Non-pigmented ciliary epithelial cell (primary cell): ENCODE measurements around the gene JMJD1C.
A peak's percentile ranks its signal among the peaks of the same experiment; 100 is the strongest.

Experiments used
- DNase-seq: peaks from one replicate; pipeline ENCODE4 v3.0.0-alpha.2; 2010; ENCODE audit warnings: low read depth

JMJD1C gene

DNA sequence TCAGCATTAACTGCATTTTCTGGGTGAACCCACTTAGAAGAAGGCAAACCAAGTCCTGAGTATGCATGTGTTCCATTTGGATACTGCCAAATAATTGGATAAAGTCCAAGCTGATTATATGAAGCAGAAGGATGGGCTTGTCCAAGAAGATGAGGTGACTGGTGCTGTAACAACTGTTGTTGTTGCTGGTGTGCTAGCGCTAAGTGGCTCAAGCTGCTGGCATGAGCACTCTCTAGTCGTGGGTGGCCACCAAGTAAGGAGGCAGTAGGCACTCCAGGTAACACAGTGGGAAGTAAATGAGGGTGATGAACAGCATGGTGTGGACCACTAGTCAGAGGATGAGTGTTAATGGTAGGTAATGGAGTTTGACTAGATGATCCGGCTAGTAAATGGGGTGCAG lies 252.3 kb downstream of the JMJD1C start:
- DNase-seq, result no peak

DNA sequence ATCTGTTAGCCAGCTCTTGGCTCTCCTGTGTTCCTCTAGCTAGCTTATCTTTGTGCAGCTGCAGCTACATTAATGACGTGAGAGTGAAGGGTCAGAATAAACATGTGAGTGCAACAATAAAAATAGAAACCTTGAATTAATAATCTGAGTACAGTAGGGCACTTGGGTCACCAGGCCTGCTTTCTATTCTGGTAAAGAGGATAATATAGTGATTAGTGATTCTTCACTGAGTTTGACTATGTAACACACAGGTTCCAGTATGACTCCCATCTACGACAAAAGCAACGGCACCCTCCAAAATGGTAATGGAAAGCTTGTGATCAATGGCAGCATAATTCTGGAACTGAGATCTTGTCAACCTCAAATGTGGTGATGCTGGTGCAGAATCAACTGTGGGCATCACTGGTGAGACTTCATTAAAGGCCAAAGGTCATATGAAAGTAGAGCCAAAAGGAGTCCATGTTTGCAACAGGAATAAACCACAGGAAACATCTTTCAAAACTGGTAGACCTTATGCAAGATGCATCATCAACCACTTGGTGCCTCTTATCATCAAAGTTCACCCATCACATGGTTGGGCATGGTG lies 255.1 kb downstream of the JMJD1C start:
- DNase-seq, result no peak

DNA sequence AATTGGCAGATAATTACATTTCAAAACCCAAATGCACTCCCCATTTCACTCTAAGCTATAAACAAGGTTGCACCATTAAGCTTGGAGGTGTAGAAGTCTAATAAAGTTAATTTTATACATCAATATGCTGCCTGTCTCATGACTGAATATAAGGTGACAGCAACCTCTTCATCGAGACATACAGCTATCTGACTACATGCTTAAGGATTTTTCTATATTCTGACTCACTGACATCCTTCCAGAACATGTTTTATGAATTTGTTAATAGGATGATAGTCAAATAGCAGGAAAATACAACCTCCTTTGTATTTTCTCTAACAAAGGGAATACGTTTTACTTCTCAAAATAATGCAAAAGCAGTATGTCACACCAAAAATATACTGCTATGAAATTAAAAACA lies 256.1 kb downstream of the JMJD1C start:
- no peak for DNase-seq

DNA sequence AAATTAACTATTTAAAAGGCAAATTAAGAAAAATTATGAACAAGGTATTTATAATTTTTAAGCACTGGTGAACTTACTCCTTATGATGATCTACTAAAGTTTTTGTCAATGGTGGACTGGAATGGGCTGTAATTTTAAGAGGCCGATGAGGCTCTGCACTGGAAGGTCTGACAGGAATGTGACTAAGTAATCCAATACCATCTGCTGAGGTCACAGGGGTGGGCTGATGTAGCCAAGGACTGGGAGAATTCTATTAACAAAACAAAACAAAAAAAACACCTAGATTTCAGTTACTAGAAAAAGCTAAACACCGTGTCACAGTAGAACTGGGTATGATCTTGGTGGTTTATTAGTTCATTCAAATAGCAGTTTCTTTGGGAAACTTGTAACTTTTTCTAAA lies 256.8 kb downstream of the JMJD1C start:
- peak; percentile 42 for DNase-seq

DNA sequence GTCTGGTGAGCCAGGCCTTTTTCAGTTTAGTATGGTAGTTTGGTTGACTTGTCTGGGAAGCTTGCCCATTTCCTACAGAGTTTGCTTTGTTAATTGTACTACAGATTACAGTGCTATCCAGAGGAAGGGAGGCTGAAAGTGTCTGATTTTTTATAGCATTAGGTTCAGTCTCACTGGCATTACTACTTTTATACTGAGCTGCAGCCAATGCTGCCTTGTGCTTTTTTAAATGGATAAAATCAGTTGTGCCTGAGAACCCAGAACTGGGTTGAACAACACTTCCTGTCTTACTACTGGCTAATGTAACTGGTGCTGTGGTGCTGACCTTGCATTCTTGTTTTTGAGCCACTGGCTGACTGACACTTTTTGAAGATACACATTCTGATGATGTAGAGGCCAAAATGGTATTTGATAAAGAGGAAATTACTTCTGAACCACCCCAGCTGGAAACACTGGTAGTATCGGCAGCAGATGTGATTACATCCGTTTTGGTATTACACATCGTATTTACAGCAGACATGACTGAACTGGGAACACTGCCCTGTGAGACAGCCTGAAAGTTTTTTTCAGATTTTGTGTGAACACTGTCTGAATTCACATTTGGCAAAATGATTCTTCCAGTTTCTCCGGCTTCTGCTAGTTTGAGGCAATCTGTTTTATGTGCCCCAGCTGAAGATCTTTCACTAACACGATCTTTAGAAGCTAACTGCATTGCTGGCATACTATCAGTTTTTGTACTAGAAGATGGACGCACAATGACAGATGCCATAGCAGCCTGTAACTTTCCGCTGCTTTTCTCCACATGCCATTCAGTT lies 258.6 kb downstream of the JMJD1C start:
- DNase-seq, result peak; percentile 54

DNA sequence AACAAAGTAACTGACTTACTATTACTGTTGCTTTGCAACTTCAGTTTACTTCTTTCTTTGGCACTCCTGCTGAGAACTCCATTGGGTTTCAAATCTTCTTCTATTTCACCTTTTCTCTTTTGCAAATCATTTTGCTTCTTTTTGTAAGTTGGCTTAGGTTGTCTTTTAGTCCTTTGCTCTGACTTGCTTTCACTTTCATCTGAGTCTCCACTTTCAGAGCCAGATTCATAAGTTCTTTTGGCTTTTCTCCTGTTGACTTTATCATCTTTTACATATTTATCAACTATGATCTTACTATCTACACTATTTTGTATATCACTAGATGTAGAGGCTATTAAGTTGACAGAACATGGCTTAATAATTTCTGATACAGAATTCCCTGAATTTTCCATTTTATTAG lies 259.2 kb downstream of the JMJD1C start:
- DNase-seq, result no peak

DNA sequence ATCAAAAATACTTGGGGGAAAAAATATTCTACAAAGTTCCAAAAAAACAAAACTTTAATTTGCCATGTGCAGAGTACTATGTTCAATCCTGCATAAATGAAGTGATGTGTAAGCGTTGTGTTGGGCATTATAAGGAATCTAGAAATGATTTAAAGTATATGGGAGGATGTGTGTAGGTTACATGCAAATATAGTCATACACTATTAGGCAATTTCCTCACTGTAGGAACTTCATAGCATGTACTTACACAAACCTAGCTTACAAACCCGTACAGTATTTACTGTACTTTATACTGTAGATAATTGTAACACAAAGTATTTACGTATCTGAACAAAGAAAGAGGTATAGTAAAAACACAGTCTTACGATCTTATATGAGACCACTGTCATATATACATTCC lies 260.4 kb downstream of the JMJD1C start:
- no peak for DNase-seq

DNA sequence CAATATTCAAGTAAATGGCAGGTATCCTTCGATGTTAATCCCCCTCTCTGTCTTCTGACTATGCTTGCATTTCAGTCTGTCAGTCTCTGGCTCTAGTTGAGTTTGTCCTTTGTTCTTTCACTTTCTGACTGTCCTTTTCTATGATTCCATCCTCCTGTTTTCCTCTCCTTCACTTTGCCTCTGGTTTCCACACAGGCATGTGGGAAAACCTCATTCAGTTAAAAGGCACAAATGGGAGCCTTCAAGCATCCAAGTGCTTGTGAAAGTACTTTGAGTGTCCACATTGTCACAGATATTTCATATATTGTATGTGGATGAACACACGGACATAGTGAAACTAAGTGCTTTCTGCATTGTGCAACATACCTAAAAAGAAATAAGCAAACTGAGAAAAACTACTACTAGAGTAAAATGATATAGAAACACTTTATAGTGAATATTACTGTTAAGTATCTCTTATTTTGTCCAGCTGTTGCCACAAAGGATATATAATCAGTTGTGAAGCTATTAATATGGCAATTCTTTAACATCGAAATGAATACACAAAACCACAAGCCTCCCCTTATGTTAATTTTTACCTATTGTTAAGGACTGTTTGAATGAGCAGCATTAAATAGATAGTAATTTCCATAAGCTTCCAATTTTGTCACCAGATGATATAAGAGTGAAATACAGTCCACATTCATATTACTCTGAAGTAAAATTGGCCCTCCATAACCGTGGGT lies 260.9 kb downstream of the JMJD1C start:
- no peak for DNase-seq

DNA sequence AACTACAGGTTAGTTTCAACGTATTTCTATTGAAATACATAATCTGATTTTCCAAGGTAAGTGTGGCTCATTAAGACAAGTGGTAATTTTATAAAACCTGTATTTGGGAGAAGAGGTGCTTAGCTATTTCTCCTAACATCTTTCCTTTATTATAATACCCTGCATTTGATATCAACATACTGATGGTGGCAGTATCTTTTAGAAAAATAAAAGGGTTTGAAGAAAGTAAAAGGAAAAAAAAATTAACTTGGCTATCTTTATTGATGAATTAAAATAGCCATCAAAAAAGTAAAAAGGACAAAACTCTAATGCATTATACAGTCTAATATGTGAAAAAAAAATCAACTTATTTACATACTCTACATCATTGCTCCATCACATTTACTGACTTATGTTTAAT lies 264.7 kb downstream of the JMJD1C start:
- no peak for DNase-seq

DNA sequence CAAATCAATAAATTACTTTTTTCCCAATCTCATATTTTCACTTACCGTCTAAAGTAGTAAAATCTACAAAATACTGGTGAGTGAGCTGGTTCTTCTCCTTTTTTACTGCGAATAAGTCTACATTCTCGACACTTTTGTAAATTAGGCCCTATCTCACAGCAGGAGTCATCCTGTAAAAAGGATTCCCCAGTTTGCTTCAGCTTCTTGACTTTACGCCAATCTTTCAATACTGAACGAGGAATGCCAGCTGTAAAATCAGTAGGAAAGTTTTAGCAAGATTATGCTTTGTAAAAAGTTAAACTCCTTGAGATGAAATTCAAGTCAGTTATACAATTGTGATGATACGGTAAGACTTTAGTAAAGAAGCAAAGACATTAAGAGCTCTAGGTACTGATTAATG lies 265.3 kb downstream of the JMJD1C start:
- no peak for DNase-seq

DNA sequence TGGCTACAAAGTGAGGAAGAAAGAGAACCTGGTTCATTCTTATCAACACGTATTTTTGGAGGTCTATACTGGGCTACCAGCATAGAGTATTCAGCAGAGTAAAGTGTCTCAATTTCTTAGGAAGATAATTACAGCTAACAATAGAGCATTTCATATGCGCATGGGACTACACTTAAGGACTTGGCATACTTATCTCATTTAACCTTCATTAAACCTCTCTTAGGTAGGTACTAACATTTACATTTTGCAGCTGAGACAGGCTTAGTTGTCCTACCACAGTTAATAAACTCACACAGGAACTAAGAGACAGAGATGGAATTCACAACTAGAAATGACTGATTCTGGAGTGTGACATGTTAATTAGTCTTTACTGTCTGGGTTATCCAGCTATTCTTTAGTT lies 266.1 kb downstream of the JMJD1C start:
- DNase-seq, result no peak

DNA sequence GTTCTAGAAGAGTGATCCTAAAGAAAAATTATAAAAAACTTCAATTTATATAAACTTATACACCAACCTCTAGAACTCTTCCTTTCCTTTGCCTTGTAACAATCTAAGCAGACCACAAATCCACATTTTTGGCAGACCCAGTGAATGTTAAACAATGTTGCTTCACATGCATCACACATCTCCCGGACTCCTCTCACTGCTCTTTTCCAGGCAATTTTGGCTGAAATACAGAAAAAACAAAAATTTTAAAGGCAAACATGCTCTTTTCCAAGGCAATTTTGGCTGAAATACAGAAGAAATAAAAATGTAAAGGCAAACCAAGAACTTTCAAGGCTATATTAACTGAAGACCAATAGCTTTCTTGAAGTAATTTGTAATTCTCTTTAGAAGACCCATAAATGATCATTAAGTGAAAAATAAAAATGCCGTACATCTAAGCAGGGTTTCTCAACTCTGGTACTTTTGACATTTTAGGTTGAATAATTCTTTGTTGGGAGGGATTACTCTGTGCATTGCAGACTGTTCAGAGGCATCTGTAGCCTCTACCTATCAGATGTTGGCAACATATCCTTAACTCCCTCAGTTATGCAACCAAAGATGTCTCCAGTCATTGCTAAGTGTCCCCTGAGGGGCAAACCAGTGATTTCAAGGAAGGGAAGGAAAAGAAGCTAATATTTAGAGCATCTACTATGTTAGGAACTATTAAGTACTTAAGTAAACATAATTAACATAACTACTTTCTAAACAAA lies 268.3 kb downstream of the JMJD1C start:
- DNase-seq, result peak; percentile 45

DNA sequence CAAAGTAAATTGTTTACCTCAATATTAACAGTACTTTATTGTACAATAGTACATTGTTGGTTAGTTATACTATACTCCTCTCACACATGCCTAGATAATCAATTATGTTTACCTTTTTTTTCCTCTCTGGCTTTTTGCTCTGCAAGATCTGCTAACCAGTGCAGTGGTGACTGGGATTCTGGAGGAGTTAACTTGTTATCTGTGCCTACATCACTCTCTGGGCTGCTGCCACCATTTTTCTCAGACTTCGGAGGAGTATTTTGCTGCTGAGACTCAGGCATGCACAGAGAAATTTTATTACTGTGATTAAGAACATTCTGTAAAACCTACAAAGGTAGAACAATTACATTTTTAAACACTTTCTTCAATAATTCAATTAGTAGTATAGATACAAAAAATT lies 273.0 kb downstream of the JMJD1C start:
- DNase-seq, result no peak

DNA sequence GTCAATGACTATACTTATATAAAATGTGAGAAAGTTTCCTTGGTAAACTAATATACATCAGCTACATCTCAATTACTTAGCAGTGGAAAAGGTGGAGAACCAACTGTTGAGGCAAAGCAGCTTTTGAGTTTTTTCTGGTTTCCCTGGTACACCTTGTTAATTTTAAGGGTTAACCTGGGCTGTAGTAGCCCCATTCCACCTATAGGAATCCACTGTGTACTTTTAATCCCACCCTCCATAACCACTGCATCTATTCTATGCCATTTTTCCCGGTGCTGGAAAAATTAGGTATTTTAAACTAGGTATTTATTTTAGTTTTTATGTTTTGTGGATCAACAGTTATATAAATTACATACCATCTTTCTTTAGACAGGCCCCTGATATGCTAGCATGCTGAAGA lies 290.2 kb downstream of the JMJD1C start:
- no peak for DNase-seq

DNA sequence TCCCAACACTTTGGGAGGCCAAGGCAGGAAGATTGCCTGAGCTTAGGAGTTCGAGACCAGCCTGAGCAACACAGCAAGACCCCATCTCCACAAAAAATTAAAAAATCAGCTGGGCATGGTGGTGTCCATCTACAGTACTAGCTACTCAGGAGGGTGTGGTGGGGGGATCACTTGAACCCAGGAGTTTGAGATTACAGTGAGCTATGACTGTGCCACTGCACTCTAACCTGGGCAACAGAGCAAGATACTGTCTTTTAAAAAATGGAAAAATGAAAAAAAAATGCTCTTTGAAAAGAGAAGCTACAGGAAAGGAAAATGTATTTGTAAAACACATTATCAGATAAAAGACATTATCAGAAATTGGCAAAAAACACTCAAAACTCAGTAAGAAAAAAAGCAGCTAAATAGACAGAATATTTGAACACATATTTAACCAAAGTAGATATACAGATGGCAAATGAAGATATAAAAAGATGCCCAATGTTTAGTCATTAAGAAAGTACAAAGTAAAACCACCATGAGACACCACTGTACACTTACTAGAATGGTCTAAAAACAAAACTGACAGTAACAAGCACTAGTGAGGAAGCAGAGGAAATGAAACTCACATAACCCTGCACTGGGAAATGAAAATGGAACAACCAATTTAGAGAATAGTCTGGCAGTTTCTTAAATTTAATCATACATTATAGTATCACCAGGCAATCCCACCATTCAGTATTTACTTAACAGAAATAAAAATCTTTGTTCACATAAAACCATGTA lies 292.1 kb downstream of the JMJD1C start:
- DNase-seq, result no peak

DNA sequence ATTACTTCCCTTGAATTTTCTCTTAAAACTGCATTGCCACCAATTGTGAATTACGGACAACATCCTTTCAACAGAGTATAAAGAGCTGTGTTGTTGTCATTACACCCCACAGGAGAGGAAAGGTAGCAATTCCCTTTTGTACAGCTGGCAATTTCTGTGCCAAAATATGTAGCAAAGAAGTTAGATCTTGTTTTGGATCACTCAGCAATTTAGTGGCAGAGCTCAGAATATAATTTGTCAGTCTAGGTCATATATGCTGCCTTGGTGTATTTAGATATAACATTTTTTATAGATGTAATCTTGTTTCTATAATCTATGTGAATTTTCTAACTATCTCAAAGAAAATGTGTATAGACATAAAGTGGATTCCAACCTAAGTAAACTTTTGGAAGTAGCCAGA lies 293.9 kb downstream of the JMJD1C start:
- DNase-seq, result no peak

DNA sequence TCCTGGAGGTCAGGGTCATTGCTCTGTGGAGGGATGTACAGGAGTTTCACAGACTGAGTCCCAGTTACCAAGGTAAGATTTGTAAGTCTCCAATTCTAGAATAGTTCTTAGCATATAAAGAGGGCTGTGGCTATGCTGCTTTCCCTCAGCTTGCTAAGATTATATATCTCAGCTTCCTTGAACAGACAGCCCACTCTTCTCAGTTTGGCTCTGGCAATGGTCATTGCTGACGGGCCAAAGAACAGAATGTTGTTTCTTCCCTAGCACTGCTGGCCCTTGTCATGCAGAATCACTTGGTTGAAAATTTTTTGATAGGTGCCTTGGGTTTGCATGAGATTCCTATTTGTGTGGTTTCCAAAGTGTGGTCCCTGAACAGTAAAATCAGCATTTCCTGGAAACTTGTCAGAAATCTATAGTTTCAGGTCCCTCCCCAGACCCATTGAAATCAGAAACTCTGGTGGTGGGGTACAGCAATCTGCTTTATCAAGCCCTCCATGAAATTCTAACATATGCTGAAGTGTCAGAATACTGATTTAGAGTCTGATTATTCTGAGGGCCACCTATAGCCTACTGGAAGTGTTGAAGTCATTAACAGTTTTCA lies 294.4 kb downstream of the JMJD1C start:
- DNase-seq, result no peak

DNA sequence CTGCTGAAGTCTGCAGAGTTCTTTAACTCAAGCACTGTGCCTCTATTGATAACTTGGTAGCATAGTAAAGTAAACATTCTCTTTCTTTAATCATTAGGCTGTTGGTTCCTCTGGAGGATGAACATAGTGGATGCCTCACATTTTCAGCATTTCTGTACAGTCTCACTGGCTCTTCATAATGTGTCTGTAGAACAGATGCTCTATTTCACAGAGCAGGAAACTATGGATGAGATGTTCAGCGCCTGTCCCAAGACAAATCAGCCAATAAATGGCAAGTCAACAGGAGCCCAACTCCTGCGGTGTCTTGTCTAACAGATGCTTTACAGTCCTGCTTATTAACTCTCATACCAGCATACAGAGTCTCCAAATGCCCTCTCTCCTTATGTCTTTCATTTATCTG lies 296.2 kb downstream of the JMJD1C start:
- DNase-seq, result no peak

DNA sequence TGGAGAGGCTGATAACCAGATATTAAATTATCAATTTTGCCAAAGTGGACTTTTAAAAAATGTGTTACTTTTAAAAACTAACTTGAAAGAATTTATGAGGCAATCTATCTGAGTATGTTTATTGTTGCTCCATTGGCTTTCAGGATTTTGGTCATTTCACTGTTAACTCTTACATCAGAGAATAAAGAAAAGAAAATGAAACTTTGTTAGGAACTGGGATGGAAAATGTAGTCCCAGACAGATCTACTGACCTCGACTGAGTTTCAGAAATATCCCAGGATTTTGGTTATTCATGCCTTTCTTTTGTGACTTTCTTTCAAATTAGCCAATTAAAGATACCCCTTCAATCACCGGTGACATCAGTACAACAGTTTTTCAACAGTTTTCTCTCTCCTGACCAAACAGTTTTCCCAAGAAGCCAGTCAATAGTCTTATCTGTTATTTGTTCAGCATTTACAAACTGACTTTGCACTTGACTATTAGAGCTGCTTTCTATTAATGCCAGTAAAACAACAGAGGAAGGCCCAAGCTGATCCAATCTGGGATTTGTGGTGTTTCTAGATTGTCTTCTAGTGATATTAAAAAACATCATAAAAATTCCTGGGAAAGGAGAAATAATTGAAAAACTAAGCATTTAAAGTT lies 296.8 kb downstream of the JMJD1C start:
- no peak for DNase-seq

DNA sequence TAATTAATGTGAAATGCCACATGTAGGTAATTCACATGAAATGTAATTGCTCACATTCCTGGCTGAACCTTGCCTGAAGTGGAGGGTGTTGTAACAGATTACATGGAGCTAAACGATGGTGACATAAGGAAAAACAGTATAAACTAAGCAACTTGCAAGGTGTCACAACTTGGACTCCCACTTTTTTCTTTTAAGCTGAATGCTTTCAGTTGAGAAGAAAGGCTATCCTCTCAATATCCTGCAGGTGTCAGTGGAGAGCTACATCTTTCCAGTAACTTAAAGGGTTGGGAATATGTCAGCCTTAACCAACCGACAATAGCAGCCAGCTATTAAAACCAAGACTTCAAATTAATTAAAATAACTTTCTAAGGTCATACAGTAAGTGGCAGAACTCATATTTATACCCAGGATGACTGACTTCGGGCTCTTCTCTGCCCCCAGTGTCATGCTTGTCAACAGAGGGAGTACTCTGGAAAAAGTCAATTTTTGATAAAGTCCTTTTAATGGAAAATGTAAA lies 299.0 kb downstream of the JMJD1C start:
- DNase-seq, result peak; percentile 55

DNA sequence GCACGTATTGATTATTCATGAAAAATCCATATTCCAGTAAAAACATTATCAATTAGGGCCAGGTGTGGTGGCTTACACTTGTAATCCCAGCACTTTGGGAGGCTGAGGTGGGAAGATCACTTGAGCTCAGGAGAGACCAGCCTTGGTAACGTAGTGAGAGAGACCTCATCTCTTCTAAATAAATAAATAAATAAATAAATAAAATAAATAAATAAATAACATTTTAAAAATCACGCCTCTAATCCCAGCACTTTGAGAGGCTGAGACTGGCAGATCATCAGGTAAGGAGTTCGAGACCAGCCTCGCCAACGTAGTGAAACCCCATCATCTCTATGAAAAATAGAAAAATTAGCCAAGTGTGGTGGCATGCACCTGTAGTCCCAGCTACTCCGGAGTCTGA lies 300.5 kb downstream of the JMJD1C start:
- no peak for DNase-seq
